Breast epithelium (tissue), 3 donors: ENCODE data around the gene TMEFF2.

Experiments
- POLR2A ChIP-seq: fragments of 450-650 bp; IDR thresholded peaks from one replicate; pipeline ENCODE4 v1.6.1; 2016; ENCODE audit warnings: antibody characterized with exemption, mild to moderate bottlenecking, moderate library complexity
- POLR2AphosphoS5 ChIP-seq, 3 donors: sonication (generic); formaldehyde crosslinking; IDR thresholded peaks; one replicate each; pipeline ENCODE4 v1.6.1; 2017; ENCODE audit warnings: antibody characterized with exemption in 3 of 3
- TF ChIP-seq, protein P1 (sequence below), 3 donors: fragments of 450-650 bp; IDR thresholded peaks; one replicate each; pipeline ENCODE4 v1.5.1; 2016 to 2017; ENCODE audit warnings: antibody characterized with exemption in 3 of 3, mild to moderate bottlenecking in 3 of 3, moderate library complexity in 3 of 3

DNA sequence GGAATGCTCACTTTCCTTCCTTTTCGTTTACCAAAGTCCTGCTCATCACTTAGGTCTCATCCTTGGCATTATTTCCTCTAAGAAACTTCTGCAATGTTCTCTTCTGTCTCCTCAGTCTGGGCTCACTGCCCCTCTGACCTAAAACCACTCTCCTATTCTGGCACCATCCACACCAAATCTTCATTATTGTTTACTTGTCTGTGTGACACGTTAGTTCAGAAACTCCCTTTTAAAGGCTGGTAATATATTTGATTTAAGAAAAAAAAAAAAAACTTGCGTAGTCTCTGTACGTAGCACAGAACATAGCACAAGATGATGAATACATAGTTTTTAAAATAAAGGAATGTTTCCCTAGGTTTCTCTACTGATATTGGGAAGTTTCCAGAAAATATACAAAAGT is 229.0 kb downstream of the TMEFF2 start:
- TF ChIP-seq, protein P1, sequence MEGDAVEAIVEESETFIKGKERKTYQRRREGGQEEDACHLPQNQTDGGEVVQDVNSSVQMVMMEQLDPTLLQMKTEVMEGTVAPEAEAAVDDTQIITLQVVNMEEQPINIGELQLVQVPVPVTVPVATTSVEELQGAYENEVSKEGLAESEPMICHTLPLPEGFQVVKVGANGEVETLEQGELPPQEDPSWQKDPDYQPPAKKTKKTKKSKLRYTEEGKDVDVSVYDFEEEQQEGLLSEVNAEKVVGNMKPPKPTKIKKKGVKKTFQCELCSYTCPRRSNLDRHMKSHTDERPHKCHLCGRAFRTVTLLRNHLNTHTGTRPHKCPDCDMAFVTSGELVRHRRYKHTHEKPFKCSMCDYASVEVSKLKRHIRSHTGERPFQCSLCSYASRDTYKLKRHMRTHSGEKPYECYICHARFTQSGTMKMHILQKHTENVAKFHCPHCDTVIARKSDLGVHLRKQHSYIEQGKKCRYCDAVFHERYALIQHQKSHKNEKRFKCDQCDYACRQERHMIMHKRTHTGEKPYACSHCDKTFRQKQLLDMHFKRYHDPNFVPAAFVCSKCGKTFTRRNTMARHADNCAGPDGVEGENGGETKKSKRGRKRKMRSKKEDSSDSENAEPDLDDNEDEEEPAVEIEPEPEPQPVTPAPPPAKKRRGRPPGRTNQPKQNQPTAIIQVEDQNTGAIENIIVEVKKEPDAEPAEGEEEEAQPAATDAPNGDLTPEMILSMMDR (IDR thresholded peaks at IDR 0.05): no peak
- no peak for TF ChIP-seq POLR2A
- TF ChIP-seq POLR2AphosphoS5 (IDR thresholded peaks at IDR 0.05): no peak
